HG03097 (cell line): ENCODE data around the gene OR5AU1.
"Not testable (repeated sequence)": the region's sequence is repeated elsewhere in the genome, so short reads cannot be mapped to it uniquely, and the experiment has no call there.

Experiments
- ATAC-seq: cut with Tn5 transposase; IDR thresholded peaks from one replicate; pipeline ENCODE4 v1.9.1; 2021; ENCODE audit not compliant: unreplicated experiment, low FRiP score

OR5AU1 gene

GRCh38 chr14:21182166-21182565 lies 26.3 kb upstream of the OR5AU1 start:
- no peak for ATAC-seq

- ATAC-seq = no peak
These were observed 15.3 kb upstream of the OR5AU1 start for GRCh38 chr14:21171128-21171527.

DNA sequence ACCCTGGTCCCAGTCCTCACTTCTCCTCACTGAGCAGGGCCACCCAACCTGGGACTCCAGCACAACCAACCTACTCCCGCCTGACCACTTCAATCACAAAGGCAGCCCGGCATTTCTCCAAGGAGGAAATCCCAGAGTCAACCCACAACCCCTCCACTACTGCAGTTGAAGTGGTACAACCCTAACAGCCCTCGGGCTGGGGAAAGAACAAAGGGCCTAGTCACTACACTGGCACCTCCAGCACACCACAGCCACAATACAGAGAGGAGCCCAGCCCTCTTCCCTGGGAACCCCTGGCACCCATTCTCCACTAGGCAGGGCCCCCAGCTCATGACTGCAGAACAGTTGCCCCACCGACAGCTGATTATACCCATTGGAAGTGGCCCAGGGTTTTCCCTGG lies 13.7 kb upstream of the OR5AU1 start:
- ATAC-seq = no peak

- no peak for ATAC-seq
These were observed 12.2 kb upstream of the OR5AU1 start for GRCh38 chr14:21168055-21168454.

GRCh38 chr14:21165670-21166069 lies 9.8 kb upstream of the OR5AU1 start:
- not testable (repeated sequence) for ATAC-seq

DNA sequence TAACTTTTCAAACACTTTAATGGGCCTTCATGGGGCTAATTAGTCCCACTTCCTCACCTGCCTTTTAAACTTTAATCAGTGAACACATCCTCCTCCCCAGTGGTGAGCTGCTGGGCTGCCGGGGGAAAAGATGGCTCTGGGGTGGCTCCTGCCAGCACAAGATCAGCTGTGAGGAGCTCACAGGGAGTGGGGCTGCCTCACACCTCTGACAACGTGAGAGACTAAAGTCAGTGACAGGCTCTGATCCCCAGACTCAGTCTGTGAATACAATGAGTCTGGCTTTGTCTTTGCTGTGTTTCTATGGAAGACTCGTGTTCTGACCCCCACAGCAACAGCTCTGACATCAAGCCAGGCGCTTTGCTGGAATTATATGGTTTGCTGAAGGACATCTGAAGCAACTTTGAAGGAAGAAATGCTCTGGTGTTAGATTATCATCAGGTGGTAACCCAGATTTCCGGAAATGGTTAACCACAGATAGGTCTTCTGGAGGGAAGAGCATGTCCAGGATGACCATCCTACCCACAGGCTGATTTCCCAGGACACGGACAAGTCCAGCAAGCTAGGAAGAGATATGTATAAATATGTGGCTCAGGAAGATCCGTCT lies 9.2 kb upstream of the OR5AU1 start:
- ATAC-seq = not testable (repeated sequence)

DNA sequence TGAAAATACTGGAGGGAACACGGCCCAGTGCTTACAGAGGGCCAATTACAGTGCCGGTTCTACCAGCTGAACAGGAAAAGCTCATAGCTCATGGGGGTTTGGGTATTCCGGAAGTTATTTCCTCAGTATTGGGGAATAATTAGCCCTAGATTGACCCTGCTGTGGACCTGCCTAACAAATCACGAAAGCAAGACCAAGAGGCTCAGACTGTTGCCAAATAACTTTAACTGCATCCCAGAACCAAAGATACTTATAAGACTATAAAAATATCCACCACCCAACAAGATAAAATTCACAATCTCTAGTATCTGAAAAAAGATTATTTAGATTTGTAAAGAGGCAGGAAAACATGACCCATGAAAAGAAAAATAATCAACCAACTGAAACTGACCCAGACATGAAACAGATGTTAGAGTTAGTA lies 8.0 kb upstream of the OR5AU1 start:
- no peak for ATAC-seq

DNA sequence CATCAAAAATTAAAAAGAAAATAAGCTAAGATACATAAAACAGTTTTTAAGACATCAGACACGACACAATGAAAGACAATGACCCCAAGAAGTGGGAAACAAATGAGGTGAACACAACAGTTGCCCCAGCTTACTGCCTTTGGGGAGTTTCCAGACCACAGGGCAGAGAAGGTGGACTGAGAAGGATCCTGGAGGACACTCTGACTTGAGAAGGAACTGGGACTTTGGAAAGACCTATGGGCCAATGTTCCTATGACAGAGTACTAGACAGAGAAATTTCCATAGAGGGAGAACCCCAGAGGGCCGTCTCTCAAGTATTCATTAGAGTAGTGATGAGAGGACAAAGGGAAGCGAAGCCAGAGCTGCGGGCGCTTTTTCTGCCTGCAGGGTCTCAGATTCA lies 6.2 kb upstream of the OR5AU1 start:
- no peak for ATAC-seq

GRCh38 chr14:21160061-21160610 lies 4.3 kb upstream of the OR5AU1 start:
- ATAC-seq = no peak

- not testable (repeated sequence) for ATAC-seq
These were observed 2.3 kb upstream of the OR5AU1 start for GRCh38 chr14:21158175-21158574.

- no peak for ATAC-seq
These were observed 6.1 kb downstream of the OR5AU1 start for GRCh38 chr14:21149641-21150367.

GRCh38 chr14:21145437-21145836 lies 10.4 kb downstream of the OR5AU1 start:
- ATAC-seq = no peak

DNA sequence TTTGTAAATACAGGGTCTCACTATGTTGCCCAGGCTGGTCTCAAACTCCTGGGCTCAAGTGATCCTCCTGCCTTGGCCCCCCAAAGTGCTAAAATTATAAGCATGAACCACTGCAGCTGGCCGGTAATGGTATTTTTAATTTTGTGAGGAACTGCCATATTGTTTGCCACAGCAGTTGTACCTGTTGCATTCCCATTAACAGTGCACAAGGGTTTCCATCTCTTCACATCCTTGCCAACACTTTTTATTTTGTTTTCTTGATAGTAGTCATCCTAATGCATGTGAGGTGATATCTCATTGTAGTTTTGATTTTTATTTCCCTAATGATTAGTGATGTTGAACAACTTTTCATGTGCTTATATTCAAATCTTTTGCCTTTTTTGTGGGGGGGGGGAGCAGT lies 13.5 kb downstream of the OR5AU1 start:
- ATAC-seq = no peak

DNA sequence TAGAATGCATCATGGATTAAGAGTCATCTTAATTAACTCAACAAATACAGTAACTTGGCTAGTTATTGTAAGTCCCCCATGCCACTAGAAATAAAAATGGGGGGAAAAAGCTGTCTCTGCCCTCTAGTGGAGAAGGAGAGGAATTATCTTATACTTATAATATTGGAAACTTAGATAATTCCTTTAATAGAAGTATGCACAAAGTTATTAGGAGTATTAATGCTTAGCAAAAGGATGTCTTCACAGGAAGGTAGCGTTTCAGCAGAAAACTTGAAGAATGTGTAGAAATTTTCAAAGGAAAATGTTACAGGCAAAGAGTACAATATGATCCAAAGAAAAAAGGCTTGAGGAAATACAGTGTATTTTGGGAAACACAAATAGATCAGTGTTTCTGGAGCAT lies 19.8 kb downstream of the OR5AU1 start:
- no peak for ATAC-seq

GRCh38 chr14:21133901-21134300 lies 22.0 kb downstream of the OR5AU1 start:
- no peak for ATAC-seq

DNA sequence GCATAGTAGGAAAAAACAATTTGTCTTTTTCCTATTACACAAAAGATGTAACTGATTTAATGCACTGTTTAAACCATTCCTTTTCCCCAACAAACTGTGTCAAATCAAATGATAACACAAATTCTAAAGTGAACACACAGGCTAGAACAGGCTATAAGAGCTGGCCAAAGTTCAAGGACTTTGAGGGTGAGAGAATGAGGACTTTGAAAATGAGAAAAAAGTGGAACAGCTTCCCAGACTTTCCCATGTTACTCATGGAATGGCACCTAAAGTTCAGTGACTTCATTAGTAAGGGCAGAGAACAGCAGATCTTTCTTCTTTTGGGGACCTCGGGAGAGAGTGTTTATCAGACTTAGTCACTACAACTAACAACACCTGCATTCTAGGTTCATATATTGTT lies 32.4 kb downstream of the OR5AU1 start:
- no peak for ATAC-seq

DNA sequence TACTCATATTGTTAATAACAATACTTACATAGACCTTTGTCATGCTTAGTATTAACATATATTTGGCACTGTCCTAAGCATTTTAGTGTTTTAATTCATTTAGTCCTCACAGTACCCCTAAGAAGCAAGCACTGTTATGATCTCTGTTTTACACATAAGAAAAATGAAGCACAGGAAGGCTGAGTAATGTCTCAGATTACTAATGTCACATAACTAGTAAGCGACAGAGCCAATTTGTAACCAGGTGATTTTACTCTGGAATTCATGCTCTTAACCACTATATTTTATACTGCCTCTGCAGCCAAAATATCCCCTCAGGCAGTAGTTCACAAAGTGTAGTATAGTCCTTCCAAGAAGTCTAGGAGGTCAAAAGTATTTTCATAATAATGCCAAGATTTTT lies 34.7 kb downstream of the OR5AU1 start:
- no peak for ATAC-seq

GRCh38 chr14:21120686-21121085 lies 35.2 kb downstream of the OR5AU1 start:
- ATAC-seq = no peak

GRCh38 chr14:21118933-21119332 lies 36.9 kb downstream of the OR5AU1 start:
- ATAC-seq = no peak

DNA sequence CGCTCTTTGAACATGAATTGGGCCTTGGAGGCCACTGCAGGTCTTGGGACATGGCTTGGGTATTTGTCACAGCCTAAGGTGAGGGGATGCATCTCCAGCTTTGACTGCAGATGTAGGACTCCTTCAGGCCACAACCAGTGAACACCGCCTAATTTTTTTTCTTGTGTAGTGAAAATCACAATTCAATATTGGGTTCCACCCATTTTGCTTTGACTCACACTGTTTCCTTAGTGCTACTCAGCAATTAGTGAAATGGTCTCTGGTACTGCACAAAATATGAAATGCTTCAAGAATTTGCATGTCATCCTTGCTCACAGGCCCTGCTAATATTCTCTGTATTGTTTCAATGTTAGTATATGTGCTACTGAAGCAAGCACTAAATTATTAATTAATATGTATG lies 42.5 kb downstream of the OR5AU1 start:
- no peak for ATAC-seq

DNA sequence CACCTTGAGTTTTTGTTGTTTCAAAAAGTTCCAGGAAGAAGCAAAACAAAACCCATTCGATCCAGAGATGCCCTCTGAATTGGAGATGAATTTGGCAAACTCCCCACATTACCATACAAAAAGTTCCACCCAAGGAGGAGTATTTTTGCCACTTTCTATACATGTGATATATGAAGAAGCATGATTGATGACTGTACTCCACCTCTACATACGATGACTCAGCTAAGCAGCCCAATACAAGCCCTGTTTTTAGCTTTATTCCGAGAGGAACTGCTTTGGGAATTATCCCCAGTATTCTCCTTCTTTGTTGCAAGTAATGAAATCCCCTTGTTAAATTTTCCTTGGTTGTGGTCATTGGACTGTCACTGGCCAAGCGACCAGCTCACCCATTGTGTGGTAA lies 43.6 kb downstream of the OR5AU1 start:
- ATAC-seq = no peak
